ENCODE measurements around the gene LY6G6C. TPM values are rescaled to one million over a fixed set of nuclear protein-coding genes. Genes with fewer than 3 reads are reported as not detected.

The LY6G6C gene
- total and polyA plus RNA-seq, 2 of the 13 experiments (the other 11 are each of a cell fraction or from before 2014, with no cell fraction given), result 0.15 TPM; not detected in 1

- TF ChIP-seq PRPF4 (IDR thresholded peaks at IDR 0.05; ENCODE audit: low read depth, low read length, poor library complexity, severe bottlenecking) (no peak), ZKSCAN1 (IDR thresholded peaks at IDR 0.05; ENCODE audit: low read length) (no peak), ZNF335 (CRISPR knock-in tag; IDR thresholded peaks at IDR 0.05) (no peak), SKIL (CRISPR knock-in tag; IDR thresholded peaks at IDR 0.05; ENCODE audit: borderline replicate concordance) (peak; percentile 83), SP2 (CRISPR knock-in tag; IDR thresholded peaks at IDR 0.05) (no peak), ZNF44 (CRISPR knock-in tag; IDR thresholded peaks at IDR 0.05) (no peak), ZMYM3 (CRISPR knock-in tag; IDR thresholded peaks at IDR 0.05) (no peak), PBX2 (CRISPR knock-in tag; IDR thresholded peaks at IDR 0.05) (0 out of 2 replicates have a peak, but pooled peaks have one; percentile 46), CEBPG (CRISPR knock-in tag; IDR thresholded peaks at IDR 0.05) (peak; percentile 98), JUN (CRISPR knock-in tag; IDR thresholded peaks at IDR 0.05) (no peak), ZNF740 (CRISPR knock-in tag; IDR thresholded peaks at IDR 0.05) (0 out of 2 replicates have a peak, but pooled peaks have one; percentile 28), NPAS2 (CRISPR knock-in tag; IDR thresholded peaks at IDR 0.05; ENCODE audit: borderline replicate concordance) (no peak), MTERF4 (CRISPR knock-in tag; IDR thresholded peaks at IDR 0.05) (no peak), POLR2AphosphoS2 (IDR thresholded peaks at IDR 0.05; ENCODE audit: low read depth, low read length) (no peak), PBX3 (CRISPR knock-in tag; IDR thresholded peaks at IDR 0.05; ENCODE audit: borderline replicate concordance) (no peak), ZBTB26 (CRISPR knock-in tag; IDR thresholded peaks at IDR 0.05; ENCODE audit: borderline replicate concordance) (no peak), ELK4 (CRISPR knock-in tag; IDR thresholded peaks at IDR 0.05; ENCODE audit: borderline replicate concordance) (no peak), DRAP1 (CRISPR knock-in tag; IDR thresholded peaks at IDR 0.05) (peak; percentile 86)
These were observed 16.7 kb upstream of the LY6G6C start (continued) for GRCh38 chr6:31737991-31738979.

Data from HepG2 (cell line).